Measurements from ENCODE around the gene SULT6B1. TPM values are rescaled to one million over a fixed set of nuclear protein-coding genes. Genes with fewer than 3 reads are reported as not detected.
A peak's percentile ranks its signal among the peaks of the same experiment; 100 is the strongest.
"Not testable (repeated sequence)": the region's sequence is repeated elsewhere in the genome, so short reads cannot be mapped to it uniquely, and the experiment has no call there.

Gene SULT6B1
- total RNA-seq, 1 donor from 2014 or later: not detected

GRCh38 chr2:37201208-37201607 lies 12.7 kb upstream of the SULT6B1 start:
- no peak for DNase-seq (ENCODE audit: low spot score)
- intact Hi-C loops (cut with DNase I): no loop called here

DNA sequence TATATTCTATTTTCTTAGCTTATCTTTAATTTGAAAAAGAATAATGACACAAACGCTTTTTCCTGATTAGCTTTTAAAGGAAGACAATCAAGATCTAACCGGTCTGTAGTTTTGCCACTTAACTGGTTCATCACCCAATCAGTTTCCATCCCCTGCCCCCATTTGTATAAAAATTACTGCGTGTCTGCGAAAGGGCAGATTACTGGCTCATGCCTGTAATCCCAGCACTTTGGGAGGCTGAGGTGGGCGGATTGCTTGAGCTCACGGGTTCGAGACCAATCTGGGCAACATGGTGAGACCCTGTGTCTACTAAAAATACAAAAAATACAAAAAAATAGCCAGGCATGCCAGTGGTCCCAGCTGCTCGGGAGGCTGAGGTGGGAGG lies 10.2 kb upstream of the SULT6B1 start:
- no peak for DNase-seq (ENCODE audit: low spot score)
- intact Hi-C loops (cut with DNase I): no loop called here

GRCh38 chr2:37196320-37197195 lies 8.1 kb upstream of the SULT6B1 start, which contains the start of gene CEBPZOS:
TSS of gene CEBPZOS (plus strand) at chr2:37196496. CDS start at chr2:37199705, 3,209 bp downstream.
- DNase-seq (ENCODE audit: low spot score): peak; percentile 95
- intact Hi-C loops (cut with DNase I): no loop called here

DNA sequence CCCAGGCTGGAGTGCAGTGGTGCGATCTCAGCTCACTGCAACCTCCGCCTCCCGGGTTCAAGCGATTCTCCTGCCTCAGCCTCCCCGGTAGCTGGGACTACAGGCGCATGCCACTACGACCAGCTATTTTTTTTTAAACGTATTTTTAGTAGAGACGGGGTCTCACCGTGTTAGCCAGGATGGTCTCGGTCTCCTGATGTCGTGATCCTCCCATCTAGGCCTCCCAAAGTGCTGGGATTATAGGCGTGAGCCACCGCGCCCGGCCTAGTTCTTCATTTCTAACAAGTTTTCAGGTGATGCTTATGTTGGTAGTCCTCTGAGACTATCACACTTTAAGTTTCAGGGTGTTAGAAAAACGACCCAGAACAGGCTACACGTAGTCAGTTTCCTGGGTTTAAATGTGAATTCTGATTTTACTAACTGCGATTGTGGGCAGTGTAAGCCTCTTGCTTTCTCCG lies 7.4 kb upstream of the SULT6B1 start:
- DNase-seq (ENCODE audit: low spot score); intact Hi-C loops (cut with DNase I): not testable (repeated sequence)

DNA sequence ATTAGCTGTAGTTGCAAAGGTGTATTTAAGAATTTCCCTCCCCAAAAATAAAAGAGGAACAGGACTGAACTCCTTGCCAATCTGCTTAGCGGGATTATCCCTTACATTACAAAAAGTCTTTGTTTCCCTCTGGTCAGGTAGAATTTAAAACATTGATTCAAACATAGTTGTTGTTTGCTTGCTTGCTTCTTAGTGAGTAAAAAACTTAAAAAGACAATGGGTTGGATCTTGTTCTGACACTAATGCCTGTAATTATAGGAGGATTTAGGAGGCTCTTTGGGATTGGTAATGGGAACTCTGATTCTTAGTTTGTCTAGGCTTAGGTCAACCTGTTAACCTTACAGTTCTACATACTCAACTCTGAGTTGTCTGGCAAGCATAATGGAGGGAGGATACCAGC lies 4.1 kb upstream of the SULT6B1 start:
- no peak for DNase-seq (ENCODE audit: low spot score)

GRCh38 chr2:37191747-37192146 lies 3.3 kb upstream of the SULT6B1 start:
- intact Hi-C loops (cut with DNase I): no loop called here
- DNase-seq (ENCODE audit: low spot score): no peak

More for the DNA sequence above, 4.1 kb upstream of the SULT6B1 start:
- intact Hi-C loops (cut with DNase I): no loop called here

- DNase-seq (ENCODE audit: low spot score): no peak
- intact Hi-C loops (cut with DNase I): no loop called here
These were observed 2.8 kb upstream of the SULT6B1 start for GRCh38 chr2:37191253-37191652.

DNA sequence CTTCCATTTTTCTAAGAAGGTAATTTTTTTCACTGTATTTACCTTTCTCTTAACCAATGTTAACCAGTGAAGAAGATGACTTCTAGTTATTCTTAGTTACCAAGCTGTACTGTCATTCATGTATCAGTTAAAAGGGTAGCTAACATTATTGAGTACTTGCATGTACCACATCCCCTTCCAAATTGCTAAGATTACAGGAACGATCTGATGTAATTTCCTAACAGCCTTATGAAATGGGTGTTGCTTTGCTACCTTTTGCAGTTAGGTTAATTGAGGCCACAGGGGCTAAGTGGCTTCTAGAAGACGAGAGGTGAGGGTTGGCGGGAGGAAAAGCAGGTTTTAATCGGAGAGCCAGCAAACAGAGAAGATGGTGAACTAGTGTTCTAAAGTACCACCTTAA lies 1.8 kb upstream of the SULT6B1 start:
- DNase-seq (ENCODE audit: low spot score): no peak
- intact Hi-C loops (cut with DNase I): no loop called here

GRCh38 chr2:37189452-37190153 lies 1.1 kb upstream of the SULT6B1 start:
- intact Hi-C loops (cut with DNase I): no loop called here
- DNase-seq (ENCODE audit: low spot score): peak; percentile 78

DNA sequence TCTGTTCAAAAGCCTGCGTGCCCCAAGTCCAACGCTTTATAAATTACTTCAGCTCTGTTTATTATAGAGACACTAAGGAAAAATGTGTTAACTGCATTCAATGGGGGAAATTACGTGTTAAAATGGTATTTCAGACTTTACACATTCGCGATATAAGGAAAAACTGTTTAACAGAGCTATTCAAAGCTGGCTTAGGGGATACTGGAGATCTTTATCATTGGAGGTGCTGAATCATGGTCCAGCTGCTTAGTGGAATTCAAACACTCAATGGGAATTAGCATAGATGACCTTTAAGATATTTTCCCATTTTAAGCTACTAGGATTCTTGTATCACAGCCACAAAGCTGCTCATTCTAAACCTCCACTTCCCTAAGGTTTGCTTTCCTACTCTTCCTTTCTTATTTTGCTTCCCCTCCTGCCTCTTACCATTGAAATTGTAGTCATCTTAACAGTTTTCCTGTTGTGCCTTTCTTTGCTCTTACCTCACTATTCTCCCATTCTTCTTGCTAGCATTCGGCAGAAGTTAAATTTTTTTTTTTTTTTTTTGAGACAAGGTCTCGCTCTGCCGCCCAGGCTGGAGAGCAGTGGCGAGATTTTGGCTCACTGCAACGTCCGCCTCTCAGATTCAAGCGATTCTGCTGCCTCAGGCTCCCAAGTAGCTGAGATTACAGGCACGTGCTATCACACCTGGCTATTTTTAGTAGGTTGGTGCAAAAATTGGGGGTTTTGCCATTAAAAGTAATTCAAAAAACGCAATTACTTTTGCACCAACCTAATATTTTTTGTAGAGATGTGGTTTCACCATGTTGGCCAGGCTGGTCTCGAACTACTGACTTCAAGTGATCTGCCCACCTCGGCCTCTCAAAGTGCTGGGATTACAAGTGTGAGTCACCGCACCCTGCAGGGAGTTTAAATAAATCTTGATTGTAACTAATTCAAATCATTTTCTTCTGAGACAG lies 6.5 kb downstream of the SULT6B1 start:
- DNase-seq (ENCODE audit: low spot score): no peak
- intact Hi-C loops (cut with DNase I): no loop called here

DNA sequence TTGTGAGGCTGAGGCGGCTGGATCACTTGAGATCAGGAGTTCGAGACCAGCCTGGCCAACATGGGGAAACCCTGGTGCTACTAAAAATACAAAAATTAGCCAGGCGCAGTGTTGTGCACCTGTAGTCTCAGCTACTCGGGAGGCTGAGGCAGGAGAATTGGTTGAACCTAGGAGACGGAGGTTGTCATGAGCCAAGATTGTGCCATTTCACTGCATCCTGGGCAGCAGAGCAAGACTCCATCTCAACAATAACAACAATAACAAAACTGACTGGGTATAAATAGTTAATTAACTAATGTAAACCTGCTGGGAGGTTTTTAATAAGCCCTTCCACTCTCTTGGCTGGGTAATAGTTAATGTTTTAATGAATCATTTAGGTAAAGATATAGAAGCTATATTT lies 7.8 kb downstream of the SULT6B1 start:
- intact Hi-C loops (cut with DNase I): no loop called here
- no peak for DNase-seq (ENCODE audit: low spot score)

- no peak for DNase-seq (ENCODE audit: low spot score)
- intact Hi-C loops (cut with DNase I): no loop called here
These were observed 8.3 kb downstream of the SULT6B1 start for GRCh38 chr2:37180006-37180639.

DNA sequence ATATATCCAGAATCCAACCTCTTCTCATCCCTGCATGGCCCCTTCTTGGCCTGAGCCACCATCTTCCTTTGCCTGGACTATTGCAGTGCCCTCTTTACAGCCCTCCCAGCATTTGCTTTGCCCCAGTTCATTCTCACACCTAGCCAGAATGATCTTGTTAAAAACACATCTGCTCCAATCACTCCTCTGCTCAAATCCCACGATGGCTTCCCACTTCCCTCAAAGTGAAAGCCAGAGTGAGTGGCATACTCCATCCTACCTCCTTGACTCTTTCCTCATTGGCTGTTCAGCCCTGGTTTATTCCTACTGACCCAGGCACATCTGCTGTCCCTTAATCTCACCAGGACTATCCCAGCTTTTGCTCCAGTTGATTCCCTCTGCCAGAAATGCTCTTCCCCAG lies 14.7 kb downstream of the SULT6B1 start:
- intact Hi-C loops (cut with DNase I): no loop called here
- DNase-seq (ENCODE audit: low spot score): no peak

DNA sequence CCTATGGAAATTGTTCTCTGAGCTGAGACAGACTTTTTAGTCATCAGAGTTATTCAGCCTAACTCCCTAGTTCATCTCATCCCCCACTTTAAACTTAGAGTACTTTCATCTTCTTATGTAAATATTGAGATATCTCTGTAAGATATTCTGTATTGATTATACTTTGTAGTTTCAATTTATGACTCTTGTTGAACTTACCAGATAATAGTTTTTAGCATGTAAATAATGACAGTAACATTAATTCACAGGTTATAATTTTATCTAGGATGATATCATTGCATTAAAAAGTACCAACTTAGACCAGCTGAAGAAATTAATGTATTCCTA lies 16.9 kb downstream of the SULT6B1 start:
- intact Hi-C loops (cut with DNase I): no loop called here

GRCh38 chr2:37168217-37168981 lies 20.1 kb downstream of the SULT6B1 start:
- intact Hi-C loops (cut with DNase I): loop anchor here (10.0 kb wide), 1 partner anchor 716 kb away; no protein-coding TSS in a partner anchor
- DNase-seq (ENCODE audit: low spot score): no peak

More for the DNA sequence above, 16.9 kb downstream of the SULT6B1 start:
- no peak for DNase-seq (ENCODE audit: low spot score)

DNA sequence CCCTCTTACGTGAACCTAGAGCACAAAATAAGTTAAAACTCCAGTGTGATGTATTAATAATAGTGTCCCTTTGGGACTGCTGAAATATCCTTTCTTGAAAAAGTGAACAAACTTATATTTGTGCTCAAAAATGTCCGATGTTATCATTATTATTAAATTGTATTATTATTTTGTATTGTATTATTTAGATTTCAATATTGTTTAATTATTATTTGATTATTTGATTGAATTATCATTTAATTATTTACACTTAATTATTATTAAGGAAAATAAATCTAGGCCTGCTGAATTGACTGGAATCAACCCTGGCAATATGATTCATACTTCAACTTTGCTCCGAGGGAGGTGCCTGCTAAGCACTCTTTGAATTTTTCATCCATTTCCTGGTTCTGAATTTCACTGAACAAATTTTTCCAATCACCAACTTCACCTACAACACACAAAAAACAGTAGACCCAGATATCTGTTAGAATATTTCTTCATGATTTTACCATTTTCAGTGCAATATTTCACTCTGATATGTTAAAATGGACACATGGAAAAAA lies 20.8 kb downstream of the SULT6B1 start:
- intact Hi-C loops (cut with DNase I): loop anchor here (10.0 kb wide), 1 partner anchor 717 kb away; no protein-coding TSS in a partner anchor
- DNase-seq (ENCODE audit: low spot score): no peak

GRCh38 chr2:37164757-37165156 lies 23.7 kb downstream of the SULT6B1 start:
- no peak for DNase-seq (ENCODE audit: low spot score)
- intact Hi-C loops (cut with DNase I): loop anchor here (10.0 kb wide), 1 partner anchor 720 kb away; no protein-coding TSS in a partner anchor

All from cardiac septum (tissue), 1 donor.